HG03135 (cell line): Measurements from ENCODE around the gene MYH7.

Experiments
- ATAC-seq: cut with Tn5 transposase; IDR thresholded peaks from one replicate; pipeline ENCODE4 v1.9.1; 2021; ENCODE audit warnings: mild to moderate bottlenecking, moderate library complexity; ENCODE audit not compliant: unreplicated experiment

The MYH7 gene

GRCh38 chr14:23375527-23376251 lies 59.8 kb downstream of the MYH7 start:
- no peak for ATAC-seq

DNA sequence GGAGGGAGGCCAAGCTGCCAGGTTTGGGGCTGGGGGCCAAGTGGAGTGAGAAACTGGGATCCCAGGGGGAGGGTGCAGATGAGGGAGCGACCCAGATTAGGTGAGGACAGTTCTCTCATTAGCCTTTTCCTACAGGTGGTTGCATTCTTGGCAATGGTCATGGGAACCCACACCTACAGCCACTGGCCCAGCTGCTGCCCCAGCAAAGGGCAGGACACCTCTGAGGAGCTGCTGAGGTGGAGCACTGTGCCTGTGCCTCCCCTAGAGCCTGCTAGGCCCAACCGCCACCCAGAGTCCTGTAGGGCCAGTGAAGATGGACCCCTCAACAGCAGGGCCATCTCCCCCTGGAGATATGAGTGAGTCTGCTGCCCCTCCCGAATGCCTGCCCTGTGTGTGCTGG lies 62.4 kb downstream of the MYH7 start:
- ATAC-seq: no peak

DNA sequence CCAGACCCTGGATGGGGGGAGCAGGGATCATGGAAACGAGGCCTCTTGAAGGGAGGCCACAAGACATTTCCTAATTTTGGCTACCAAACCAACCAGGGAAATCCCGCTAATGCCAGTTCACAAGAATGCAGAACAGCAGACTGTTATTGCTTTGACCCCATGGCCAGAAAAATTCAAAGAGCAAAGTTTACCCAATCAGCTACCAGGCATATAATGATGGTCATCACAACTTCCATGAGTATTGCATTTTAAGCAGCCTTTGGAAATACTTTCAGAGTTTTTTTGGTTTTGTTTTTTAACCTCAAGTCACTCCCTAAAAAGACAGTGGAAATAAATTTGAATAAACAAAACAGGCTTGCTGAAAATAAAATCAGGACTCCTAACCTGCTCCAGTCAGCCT lies 63.0 kb downstream of the MYH7 start, which contains the start of gene IL25:
Gene IL25, plus strand, starts transcription at position 301 of the 400 bp plus-strand sequence.
- no peak for ATAC-seq

DNA sequence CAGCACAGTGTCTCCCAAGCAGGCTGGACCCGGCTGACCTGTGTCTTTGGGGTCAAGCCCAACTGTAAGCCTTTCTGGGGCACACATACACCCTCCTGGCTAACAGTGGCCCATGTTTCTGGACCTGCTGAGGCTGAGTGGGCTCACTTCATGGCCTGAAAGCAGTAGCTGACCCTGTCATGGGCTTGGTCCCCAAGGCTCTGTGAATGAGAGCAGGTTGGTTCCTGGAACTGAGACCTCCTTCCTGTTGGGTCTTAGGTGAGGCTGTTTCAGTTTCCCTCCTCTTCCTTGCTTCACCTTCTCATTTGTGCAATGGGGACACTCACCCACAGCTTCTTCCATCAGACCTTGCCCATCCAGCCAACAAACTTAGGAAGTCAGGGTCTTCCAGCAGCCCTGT lies 63.6 kb downstream of the MYH7 start:
- no peak for ATAC-seq

DNA sequence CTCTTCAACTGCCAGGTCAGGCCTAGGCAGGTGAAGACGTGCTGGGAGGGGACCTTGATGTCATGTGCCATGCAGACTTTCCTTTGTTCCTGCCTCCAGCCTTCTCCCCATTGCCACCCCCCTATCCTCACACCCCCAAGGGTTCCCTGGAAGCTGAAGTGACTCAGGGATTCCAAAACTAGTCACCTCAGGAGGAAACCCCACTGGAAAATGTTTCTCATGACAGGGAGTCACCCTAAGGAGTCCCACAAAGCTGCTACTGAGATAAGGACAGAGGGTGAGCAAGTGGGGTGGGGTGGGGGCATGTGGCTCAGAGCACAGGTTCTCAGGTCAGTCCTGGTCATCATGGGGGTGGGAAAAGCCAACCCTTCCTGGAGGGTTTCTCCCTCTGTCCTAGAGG lies 65.2 kb downstream of the MYH7 start:
- no peak for ATAC-seq

DNA sequence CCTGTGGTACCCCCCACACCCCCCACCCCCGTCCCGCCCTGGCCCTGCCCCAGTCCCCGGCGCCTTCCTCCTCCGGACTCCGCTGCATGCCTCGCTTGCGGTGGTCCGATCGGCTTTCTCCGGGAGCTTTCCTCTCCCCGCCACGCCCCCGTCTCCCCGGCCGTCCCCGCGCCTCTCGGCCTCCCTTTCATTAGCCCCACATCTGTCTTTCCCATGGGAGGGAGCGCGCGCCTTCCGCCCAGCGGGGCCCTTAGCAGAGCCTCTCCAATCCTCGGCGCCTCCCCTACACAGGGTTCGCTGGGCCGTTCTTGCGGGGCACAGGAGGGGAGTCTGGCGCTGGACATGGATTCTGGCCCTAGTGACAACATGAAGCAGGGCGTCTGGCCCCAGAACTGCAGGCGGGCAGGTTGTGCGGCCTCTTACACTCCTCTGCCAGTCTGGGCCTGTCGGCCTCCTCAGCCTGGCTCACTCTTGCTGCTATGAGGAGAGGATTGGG lies 69.0 kb downstream of the MYH7 start:
- ATAC-seq: no peak

DNA sequence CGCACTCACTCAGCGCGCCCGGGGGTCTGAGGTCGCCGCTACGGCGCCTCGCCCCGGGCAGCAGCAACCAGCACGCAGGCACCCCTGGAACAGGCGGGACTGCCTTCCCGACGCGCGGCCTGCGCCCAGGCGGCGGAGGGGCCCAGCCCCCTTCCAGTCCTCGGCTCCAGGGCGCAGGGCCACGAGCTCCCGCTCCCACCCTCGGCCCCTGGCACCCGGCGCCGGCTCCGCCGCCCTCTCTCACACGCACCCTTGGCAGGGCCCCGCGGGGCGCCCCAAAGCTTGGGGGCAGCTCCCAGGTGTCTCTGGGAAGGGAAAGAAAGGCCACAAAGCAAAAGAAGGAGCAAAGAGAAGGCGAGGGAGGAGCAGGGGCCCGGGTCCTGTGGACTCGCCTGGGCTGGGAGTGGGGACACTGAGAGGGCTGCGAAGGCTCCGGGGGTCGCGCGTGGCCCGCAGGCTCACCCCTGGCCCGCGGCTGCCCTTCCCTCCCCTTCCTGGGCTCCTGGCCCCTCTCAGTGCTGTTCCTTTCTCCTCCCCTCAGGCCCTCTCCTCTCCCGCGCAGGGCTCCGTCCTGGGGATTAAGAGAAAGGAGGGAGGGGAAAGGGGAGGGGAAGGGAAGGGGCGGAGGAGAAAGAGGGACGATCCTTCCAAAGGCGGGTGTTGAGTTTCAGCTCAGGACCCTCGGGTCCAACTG lies 69.6 kb downstream of the MYH7 start:
- no peak for ATAC-seq

- ATAC-seq: no peak
Observed at GRCh38 chr14:23365036-23365731, 70.3 kb downstream of the MYH7 start, which contains the start of gene EFS. Gene EFS (minus strand): TSS chr14:23365172. CDS start chr14:23365025, 147 bp downstream.

GRCh38 chr14:23364164-23365035 lies 71.1 kb downstream of the MYH7 start:
- ATAC-seq: no peak
